NCI-H2227 treated with DMSO at 0.1 percent for 48 hours (cell line): Measurements from ENCODE around the gene BCL2.

Source experiments
- DNase-seq: peaks from one replicate; lab custom pipeline; 2025; lab: John Stamatoyannopoulos, UW

BCL2 gene

GRCh38 chr18:63179422-63179821 is 140.1 kb downstream of the BCL2 start:
- no peak for DNase-seq

DNA sequence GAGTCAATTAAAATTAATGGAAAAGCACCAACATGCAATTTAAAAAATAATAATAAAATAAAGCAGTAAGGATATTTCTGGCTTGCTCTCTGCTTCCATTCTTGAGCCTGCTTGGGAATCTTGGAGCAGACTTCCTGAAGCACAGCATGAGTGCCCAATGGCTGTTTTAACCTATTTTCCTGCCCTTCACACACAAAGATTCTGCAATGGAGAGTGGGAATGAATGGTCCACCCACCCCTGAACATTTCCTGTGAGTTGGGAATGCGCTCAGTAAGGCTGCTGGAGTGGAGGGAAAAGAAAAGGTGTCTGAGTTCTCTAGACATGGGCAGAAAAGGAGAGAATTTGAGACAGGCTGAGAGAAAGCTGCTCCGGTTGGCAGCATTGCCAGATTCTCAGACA is 140.6 kb downstream of the BCL2 start:
- DNase-seq: no peak

- DNase-seq: peak; percentile 68
These were observed 141.4 kb downstream of the BCL2 start for GRCh38 chr18:63177919-63178821.

GRCh38 chr18:63177259-63177658 is 142.3 kb downstream of the BCL2 start:
- no peak for DNase-seq

DNA sequence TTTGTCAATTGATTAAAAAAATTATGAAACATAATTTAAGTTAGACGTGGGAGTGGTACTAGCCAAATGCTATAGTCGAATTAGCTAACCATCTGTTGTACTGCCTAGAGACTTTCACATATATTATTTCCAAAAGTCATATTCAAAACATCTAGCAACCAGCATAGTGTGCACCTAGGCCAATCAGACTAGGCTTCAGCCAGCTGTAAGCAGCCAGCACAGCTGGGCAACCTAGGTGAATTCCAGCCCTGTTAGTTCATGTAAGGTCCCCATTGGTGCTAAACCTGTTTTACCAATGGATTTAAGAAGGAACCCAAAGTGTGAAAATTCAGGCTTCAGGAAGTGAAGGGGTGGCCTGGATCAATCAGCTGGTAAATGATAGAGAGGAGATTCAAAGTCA is 144.3 kb downstream of the BCL2 start:
- DNase-seq: no peak

DNA sequence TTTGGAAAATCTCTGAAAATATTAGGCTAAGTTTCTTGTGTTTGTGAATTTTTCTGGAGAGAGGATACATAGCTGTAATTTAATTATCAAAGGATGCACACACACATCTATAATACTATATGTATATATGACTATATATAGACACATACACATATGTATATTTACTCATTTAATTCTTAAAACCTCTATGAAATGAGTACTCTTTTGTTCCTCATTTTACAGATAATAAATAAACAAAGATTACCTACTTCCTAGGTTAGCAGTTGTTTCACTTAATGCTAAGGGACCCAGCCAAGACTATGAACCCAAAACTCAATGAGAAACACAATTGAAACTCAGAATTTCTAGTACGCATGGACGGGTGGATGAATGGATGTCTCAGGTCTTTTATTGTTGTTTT is 145.6 kb downstream of the BCL2 start:
- DNase-seq: no peak

GRCh38 chr18:63169853-63170252 is 149.7 kb downstream of the BCL2 start:
- DNase-seq: no peak

GRCh38 chr18:63168287-63168686 is 151.3 kb downstream of the BCL2 start:
- no peak for DNase-seq

DNA sequence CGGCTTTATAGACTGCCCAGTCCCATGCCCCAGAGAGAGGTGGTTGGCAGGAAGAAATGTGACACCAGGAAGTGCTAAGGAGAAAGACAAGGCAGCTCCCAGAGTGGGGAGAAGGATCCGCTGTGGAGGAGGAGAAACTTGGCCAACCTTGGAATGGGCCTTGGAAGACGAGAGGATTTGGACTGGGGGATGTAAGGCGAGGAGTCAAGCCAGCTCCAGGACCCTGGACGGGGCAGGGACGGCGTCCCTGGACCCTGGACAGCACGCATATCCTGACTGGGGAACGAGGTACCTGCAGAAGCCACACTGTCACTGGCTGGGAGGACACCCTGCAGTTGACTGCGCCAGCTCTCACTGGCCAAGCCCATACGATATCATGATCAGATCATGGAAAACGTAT is 153.4 kb downstream of the BCL2 start:
- no peak for DNase-seq

GRCh38 chr18:63164396-63164795 is 155.2 kb downstream of the BCL2 start:
- no peak for DNase-seq

DNA sequence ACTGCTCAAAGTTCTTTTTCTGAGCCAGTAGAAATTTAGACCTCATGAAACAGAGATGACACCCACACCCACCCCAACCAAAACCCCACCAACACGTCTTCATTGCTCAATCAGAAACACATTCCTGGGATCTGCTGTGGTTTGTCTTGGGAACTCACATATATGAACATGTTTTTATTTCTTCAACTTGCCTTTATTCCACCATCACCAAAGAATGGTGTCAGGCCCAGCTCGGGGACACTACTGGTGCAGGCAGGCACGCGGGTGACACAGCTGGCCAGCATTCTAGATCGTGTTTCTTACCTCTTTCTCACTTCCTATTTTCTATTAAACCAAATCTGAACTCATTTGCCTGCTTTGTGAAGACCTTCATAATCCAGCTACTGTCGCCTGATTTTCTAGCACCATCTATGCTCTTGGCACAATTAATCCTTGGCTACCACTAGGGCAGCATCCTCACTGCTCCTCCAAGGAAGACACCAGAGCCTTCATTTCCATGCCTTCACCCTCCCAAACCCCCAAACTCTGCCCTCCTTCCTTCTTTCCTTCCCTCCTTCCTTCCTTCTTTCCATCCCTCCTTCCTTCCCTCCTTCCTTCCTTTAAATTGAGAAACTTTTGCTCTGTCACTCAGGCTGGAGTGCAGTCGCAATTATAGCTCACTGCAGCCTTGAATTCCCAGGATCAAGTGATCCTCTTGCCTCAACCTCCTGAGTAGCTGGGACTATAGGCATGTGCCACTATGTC is 157.1 kb downstream of the BCL2 start:
- DNase-seq: no peak

DNA sequence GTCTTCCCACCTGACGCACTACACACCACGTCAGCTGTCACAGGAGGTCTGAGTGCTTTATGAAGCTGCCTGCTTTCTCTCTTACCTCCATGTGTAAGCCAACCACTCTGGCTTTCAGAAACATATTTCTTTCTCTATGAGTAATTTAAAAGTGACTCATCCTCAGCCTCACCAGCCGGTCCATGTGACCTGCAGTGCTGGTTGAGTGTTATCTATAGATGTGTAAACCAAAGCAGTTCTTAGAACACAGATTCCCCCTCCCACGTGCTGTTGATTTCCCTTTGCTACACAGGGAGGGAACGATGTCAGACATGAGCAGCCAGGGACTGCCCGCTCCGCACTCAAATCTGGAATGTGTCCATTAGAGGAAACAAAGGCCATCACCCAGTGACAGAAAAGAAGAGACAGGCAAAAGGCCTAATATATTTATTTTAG is 157.8 kb downstream of the BCL2 start:
- no peak for DNase-seq

- DNase-seq: no peak
These were observed 158.4 kb downstream of the BCL2 start for GRCh38 chr18:63161032-63161760.

GRCh38 chr18:63160172-63160995 is 159.2 kb downstream of the BCL2 start:
- no peak for DNase-seq

DNA sequence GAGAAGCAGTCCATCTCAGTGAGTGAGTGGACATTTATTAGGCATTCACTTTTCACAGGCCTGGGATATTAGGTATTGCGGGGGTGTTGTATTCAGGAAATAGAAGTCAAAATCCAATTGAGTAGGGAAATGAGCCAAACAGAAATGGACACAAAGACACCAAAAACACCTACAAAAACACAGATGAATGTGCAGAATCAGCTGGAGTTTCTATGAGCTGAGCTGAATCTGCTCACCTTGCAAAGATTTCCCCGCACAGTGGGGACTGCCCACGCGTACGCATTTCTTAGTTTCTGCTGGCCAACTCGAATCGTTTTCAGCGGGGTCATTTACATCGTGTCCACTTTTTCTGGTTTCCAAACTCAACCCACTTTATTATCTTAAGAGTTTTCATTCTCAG is 160.0 kb downstream of the BCL2 start:
- no peak for DNase-seq

GRCh38 chr18:63158676-63159291 is 160.8 kb downstream of the BCL2 start:
- no peak for DNase-seq

- DNase-seq: no peak
These were observed 161.4 kb downstream of the BCL2 start for GRCh38 chr18:63158012-63158631.

- DNase-seq: peak; percentile 11
These were observed 162.1 kb downstream of the BCL2 start for GRCh38 chr18:63157293-63158011.

- no peak for DNase-seq
These were observed 163.4 kb downstream of the BCL2 start for GRCh38 chr18:63155910-63156773.
